Measurements from ENCODE around the gene STOML1. TPM values are rescaled to one million over a fixed set of nuclear protein-coding genes. Genes with fewer than 3 reads are reported as not detected.

Gene STOML1
- polyA plus RNA-seq, 1 donor (not counting 4 experiments of a cell fraction or from before 2014, with no cell fraction given): 7.0 TPM

DNA sequence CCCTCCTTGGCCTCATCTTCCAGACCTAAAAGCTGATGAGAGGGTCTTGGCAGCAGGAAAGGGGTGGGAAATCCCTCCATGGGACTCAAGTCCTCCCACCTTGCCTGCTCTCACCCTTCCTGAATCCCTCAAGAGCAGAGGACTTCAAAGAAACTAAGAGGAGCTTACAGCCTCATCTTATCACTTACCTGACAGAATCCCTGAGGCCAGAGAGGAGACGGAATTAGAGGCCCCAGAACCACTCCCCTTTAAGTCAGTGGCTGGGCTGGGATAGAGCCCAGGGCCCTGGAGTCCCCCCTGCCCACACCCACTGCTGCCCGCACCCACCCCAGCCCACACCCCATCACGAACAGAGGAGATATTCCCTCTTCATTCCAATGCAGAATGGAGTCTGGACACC lies 50.6 kb downstream of the STOML1 start:
- Histone ChIP-seq H3K36me3 (ENCODE audit: control insufficient read depth in 2 of 2, extremely low read depth in 1 of 2, insufficient read depth in 2 of 2, low read length in 2 of 2) (no peaks in the 10 kb centered on the region), H2AFZ (ENCODE audit: control insufficient read depth, low read length) (no peak overlapping the region), H3K9ac (ENCODE audit: control insufficient read depth, extremely low read depth, insufficient read depth, low read length) (no peak overlapping the region), H3K4me2 (ENCODE audit: control insufficient read depth, extremely low read depth, insufficient read depth, low read depth, low read length) (no peak overlapping the region), H3K4me1 (ENCODE audit: control insufficient read depth, extremely low read depth, insufficient read depth, low read length) (peaks cover 19% of the 10 kb centered on the region), H3K9me1 (ENCODE audit: control insufficient read depth, extremely low read depth, insufficient read depth, low read length) (peaks cover 4% of the 10 kb centered on the region), H3K9me3 (ENCODE audit: control insufficient read depth, low read depth, low read length) (no peaks in the 10 kb centered on the region), H4K20me1 (ENCODE audit: control insufficient read depth, extremely low read depth, insufficient read depth, low read length) (no peaks in the 10 kb centered on the region), H3K27ac (ENCODE audit: control insufficient read depth, insufficient read depth, low read length) (no peak overlapping the region), H3K79me2 (ENCODE audit: control insufficient read depth, insufficient read depth, low read length) (no peaks in the 10 kb centered on the region), H3K4me3 (ENCODE audit: control insufficient read depth in 2 of 3, extremely low read depth in 1 of 3, insufficient read depth in 2 of 3, low read depth in 1 of 3, low read length in 3 of 3) (no peak overlapping the region), H3K27me3 (ENCODE audit: control insufficient read depth, extremely low read depth, insufficient read depth, low read length) (no peaks in the 10 kb centered on the region)
- DNase-seq (ENCODE audit: low read depth, low spot score): no peak
- dilution Hi-C loops (cut with MboI; ENCODE audit: extremely low pct_ligation_motif_present, low sequenced_read_pairs): no loop called here
- TF ChIP-seq EZH2 (IDR thresholded peaks at IDR 0.05; ENCODE audit: low read length): no peak
- TF ChIP-seq, protein P1, sequence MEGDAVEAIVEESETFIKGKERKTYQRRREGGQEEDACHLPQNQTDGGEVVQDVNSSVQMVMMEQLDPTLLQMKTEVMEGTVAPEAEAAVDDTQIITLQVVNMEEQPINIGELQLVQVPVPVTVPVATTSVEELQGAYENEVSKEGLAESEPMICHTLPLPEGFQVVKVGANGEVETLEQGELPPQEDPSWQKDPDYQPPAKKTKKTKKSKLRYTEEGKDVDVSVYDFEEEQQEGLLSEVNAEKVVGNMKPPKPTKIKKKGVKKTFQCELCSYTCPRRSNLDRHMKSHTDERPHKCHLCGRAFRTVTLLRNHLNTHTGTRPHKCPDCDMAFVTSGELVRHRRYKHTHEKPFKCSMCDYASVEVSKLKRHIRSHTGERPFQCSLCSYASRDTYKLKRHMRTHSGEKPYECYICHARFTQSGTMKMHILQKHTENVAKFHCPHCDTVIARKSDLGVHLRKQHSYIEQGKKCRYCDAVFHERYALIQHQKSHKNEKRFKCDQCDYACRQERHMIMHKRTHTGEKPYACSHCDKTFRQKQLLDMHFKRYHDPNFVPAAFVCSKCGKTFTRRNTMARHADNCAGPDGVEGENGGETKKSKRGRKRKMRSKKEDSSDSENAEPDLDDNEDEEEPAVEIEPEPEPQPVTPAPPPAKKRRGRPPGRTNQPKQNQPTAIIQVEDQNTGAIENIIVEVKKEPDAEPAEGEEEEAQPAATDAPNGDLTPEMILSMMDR (optimal IDR thresholded peaks at IDR 0.05 in 1 of 3, IDR thresholded peaks at IDR 0.05 in 1 of 3, conservative IDR thresholded peaks at IDR 0.05 in 1 of 3; ENCODE audit: extremely low read depth in 1 of 3, insufficient read depth in 2 of 3, low read length in 3 of 3): no peak
- FAIRE-seq: no peak

GRCh38 chr15:73941044-73941443 lies 51.1 kb downstream of the STOML1 start:
- no peak overlapping the region for H3K9ac ChIP-seq (ENCODE audit: control insufficient read depth, extremely low read depth, insufficient read depth, low read length)
- peaks cover 4% of the 10 kb centered on the region for H3K9me1 ChIP-seq (ENCODE audit: control insufficient read depth, extremely low read depth, insufficient read depth, low read length)
- no peak overlapping the region for H3K4me3 ChIP-seq (ENCODE audit: control insufficient read depth in 2 of 3, extremely low read depth in 1 of 3, insufficient read depth in 2 of 3, low read depth in 1 of 3, low read length in 3 of 3)
- TF ChIP-seq, protein P1 (optimal IDR thresholded peaks at IDR 0.05 in 1 of 3, IDR thresholded peaks at IDR 0.05 in 1 of 3, conservative IDR thresholded peaks at IDR 0.05 in 1 of 3; ENCODE audit: extremely low read depth in 1 of 3, insufficient read depth in 2 of 3, low read length in 3 of 3): no peak
- no peak for TF ChIP-seq EZH2 (IDR thresholded peaks at IDR 0.05; ENCODE audit: low read length)
- H3K27ac ChIP-seq (ENCODE audit: control insufficient read depth, insufficient read depth, low read length): no peak overlapping the region
- H4K20me1 ChIP-seq (ENCODE audit: control insufficient read depth, extremely low read depth, insufficient read depth, low read length): no peaks in the 10 kb centered on the region
- H3K36me3 ChIP-seq (ENCODE audit: control insufficient read depth in 2 of 2, extremely low read depth in 1 of 2, insufficient read depth in 2 of 2, low read length in 2 of 2): no peaks in the 10 kb centered on the region
- no peaks in the 10 kb centered on the region for H3K9me3 ChIP-seq (ENCODE audit: control insufficient read depth, low read depth, low read length)
- dilution Hi-C loops (cut with MboI; ENCODE audit: extremely low pct_ligation_motif_present, low sequenced_read_pairs): no loop called here
- FAIRE-seq (peak; percentile 29), DNase-seq (ENCODE audit: low read depth, low spot score) (no peak)
- peaks cover 23% of the 10 kb centered on the region for H3K4me1 ChIP-seq (ENCODE audit: control insufficient read depth, extremely low read depth, insufficient read depth, low read length)
- no peaks in the 10 kb centered on the region for H3K79me2 ChIP-seq (ENCODE audit: control insufficient read depth, insufficient read depth, low read length)
- H2AFZ ChIP-seq (ENCODE audit: control insufficient read depth, low read length): no peak overlapping the region
- no peaks in the 10 kb centered on the region for H3K27me3 ChIP-seq (ENCODE audit: control insufficient read depth, extremely low read depth, insufficient read depth, low read length)
- no peak overlapping the region for H3K4me2 ChIP-seq (ENCODE audit: control insufficient read depth, extremely low read depth, insufficient read depth, low read depth, low read length)
